ENCODE results near the gene TRIM56.
"Not testable (repeated sequence)": the region's sequence is repeated elsewhere in the genome, so short reads cannot be mapped to it uniquely, and the experiment has no call there.

Gene TRIM56

GRCh38 chr7:101113836-101114235 lies 28.6 kb downstream of the TRIM56 start:
- TF ChIP-seq POLR2A (IDR thresholded peaks at IDR 0.05; ENCODE audit: low read length) (no peak), GATA1 (IDR thresholded peaks at IDR 0.05; ENCODE audit: low read depth, low read length) (no peak)
- DNase-seq, result no peak

GRCh38 chr7:101114492-101114891 lies 29.2 kb downstream of the TRIM56 start:
- TF ChIP-seq GATA1 (IDR thresholded peaks at IDR 0.05; ENCODE audit: low read depth, low read length), result no peak
- no peak for TF ChIP-seq POLR2A (IDR thresholded peaks at IDR 0.05; ENCODE audit: low read length)
- no peak for DNase-seq

DNA sequence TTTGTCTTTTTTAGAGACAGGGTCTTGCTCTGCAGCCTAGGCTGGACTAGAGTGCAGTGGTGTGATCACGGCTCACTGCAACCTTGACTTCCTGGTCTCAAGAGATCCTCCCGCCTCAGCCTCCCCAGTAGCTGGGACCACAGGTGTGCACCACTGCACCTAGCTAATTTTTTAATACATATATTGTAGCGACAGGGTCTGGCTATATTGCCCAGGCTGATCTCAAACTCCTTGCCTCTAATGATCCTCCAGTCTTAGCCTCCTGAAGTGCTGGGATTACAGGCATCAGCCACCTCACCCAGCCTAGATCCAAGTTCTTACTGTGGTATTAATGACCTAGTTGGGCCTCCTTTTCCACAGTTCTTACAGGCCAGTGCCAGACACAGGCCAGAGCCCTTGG lies 29.9 kb downstream of the TRIM56 start:
- TF ChIP-seq GATA1 (IDR thresholded peaks at IDR 0.05; ENCODE audit: low read depth, low read length), result no peak
- TF ChIP-seq POLR2A (IDR thresholded peaks at IDR 0.05; ENCODE audit: low read length), result no peak
- no peak for DNase-seq

DNA sequence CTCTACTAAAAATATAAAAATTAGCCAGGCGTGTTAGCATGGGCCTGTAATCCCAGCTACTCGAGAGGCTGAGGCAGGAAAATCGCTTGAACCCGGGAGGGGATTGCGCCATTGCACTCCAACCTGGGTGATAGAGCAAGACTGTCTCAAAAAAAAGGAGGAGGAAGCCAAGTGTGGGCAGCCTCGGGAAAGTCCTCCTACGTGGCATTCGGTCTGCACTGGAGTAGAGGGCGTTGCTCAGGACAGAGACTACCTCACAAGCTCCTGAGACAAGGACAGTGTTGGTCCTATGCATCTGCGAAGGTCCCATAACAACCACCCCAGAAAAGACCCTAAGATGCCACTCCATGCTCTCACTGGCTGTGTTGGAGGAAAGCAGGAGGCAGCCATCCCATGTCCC lies 31.6 kb downstream of the TRIM56 start:
- TF ChIP-seq GATA1 (IDR thresholded peaks at IDR 0.05; ENCODE audit: low read depth, low read length) (no peak), POLR2A (IDR thresholded peaks at IDR 0.05; ENCODE audit: low read length) (no peak)
- no peak for DNase-seq

DNA sequence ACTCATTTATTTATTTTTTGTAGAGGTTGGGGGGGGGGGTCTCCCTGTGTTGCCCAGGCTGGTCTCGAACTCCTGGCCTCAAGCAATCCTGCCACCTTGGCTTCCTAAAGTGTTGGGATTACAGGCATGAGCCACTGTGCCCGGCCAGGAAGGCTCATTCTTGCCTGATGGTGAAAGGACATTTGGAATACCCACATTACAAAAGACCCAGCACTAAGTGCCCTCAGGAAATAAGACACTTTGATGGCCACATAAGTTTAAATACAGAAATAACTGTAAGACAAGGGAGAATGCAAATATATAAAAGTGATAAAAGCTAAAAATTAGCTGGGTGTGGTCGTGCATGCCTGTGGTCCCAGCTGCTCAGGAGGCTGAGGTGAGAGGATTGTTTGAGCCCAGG lies 33.6 kb downstream of the TRIM56 start:
- TF ChIP-seq POLR2A (IDR thresholded peaks at IDR 0.05; ENCODE audit: low read length) (no peak), GATA1 (IDR thresholded peaks at IDR 0.05; ENCODE audit: low read depth, low read length) (no peak)
- no peak for DNase-seq

DNA sequence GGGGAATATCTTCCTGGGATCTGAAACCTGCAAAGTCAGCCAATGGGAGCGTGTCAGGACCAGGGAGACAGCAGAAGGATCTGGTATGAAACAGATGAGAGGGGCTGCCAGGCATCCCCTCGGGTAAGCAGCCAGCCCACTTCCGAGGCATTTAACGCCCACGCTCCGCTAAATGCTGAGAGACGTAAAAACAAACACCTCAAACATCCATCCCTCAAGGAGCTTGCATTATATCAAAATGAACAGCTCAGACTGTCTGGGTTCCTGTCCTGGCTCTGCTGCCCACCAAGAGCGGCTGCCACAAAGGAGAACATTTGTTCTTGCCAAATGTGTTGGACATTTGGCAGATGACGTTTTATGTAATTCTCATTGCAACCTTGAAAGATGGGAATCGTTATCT lies 34.6 kb downstream of the TRIM56 start:
- TF ChIP-seq GATA1 (IDR thresholded peaks at IDR 0.05; ENCODE audit: low read depth, low read length) (no peak), POLR2A (IDR thresholded peaks at IDR 0.05; ENCODE audit: low read length) (no peak)
- no peak for DNase-seq

GRCh38 chr7:101120315-101120714 lies 35.0 kb downstream of the TRIM56 start:
- no peak for DNase-seq
- TF ChIP-seq GATA1 (IDR thresholded peaks at IDR 0.05; ENCODE audit: low read depth, low read length), result no peak
- no peak for TF ChIP-seq POLR2A (IDR thresholded peaks at IDR 0.05; ENCODE audit: low read length)

GRCh38 chr7:101121631-101121990 lies 36.3 kb downstream of the TRIM56 start:
- not testable (repeated sequence) for DNase-seq

GRCh38 chr7:101121991-101122932 lies 37.0 kb downstream of the TRIM56 start:
- no peak for TF ChIP-seq POLR2A (IDR thresholded peaks at IDR 0.05; ENCODE audit: low read length)
- no peak for TF ChIP-seq GATA1 (IDR thresholded peaks at IDR 0.05; ENCODE audit: low read depth, low read length)
- no peak for DNase-seq

DNA sequence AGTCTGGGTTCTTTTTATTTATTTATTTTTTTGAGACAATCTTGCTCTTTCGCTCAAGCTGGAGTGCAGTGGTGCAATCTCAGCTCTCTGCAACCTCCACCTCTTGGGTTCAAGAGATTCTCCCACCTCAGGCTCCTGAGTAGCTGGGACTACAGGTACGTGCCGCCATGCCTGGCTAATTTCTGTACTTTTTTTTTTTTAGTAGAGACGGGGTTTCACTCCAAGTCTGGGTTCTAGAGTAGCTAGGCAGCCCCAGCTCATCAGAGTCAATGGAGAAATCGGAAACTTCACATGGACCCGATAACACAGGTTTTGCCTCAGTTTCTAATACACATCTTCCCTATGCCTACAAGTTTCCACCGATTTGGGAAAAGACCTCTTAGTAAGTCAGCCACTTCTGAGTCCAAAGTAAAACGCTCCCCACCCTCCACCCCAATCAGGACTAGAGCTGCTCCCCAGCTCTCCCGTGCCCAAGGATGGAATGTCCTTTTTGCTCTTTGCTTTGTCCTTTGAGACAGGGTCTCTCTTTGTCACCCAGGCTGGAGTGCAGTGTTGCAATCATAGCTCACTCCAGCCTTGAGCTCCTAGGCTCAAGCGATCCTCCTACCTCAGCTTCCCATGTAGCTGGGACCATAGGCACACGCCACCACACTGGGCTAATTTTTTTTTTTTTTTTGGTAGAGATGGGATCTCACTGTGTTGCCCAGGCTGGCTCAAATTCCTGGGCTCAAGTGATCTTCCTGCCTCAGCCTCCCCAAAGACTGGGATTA lies 37.8 kb downstream of the TRIM56 start:
- no peak for DNase-seq
- TF ChIP-seq GATA1 (IDR thresholded peaks at IDR 0.05; ENCODE audit: low read depth, low read length) (no peak), POLR2A (IDR thresholded peaks at IDR 0.05; ENCODE audit: low read length) (no peak)

- TF ChIP-seq GATA1 (IDR thresholded peaks at IDR 0.05; ENCODE audit: low read depth, low read length) (no peak), POLR2A (IDR thresholded peaks at IDR 0.05; ENCODE audit: low read length) (no peak)
These were observed 38.4 kb downstream of the TRIM56 start for GRCh38 chr7:101123703-101124068.

DNA sequence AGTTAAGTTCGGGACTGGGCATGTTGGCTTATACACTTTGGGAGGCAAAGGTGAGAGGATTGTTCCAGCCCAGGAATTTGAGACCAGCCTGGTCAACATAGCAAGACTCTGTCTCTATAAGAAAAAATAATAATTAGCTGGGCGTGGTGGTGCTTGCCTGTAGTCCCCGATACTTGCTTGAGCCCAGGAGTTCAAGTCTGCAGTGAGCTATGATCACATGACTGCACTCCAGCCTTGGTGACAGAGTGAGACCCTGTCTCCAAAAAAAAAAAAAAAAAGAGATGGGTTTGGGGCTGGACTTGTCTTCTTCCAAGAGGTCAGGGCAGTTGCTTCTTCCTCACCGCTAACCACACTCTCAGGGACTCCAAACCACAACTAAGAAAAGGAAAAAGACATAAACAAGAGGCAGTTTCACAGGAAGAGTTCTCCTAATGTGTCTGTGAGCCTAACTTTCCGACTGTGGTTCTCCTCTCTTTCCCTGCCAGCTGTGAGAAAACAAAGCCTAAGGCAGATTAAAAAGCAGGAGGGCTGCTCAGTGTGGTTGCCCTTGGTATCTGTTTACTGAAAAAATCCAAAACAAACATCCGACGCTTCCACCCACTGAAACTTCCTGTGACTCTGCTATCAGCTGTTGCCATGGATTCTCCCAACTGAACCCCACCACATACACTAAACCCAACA lies 39.2 kb downstream of the TRIM56 start:
- DNase-seq, result no peak
- TF ChIP-seq POLR2A (IDR thresholded peaks at IDR 0.05; ENCODE audit: low read length), result peak; percentile 15
- no peak for TF ChIP-seq GATA1 (IDR thresholded peaks at IDR 0.05; ENCODE audit: low read depth, low read length)

More at GRCh38 chr7:101123703-101124068, 38.4 kb downstream of the TRIM56 start:
- no peak for DNase-seq

DNA sequence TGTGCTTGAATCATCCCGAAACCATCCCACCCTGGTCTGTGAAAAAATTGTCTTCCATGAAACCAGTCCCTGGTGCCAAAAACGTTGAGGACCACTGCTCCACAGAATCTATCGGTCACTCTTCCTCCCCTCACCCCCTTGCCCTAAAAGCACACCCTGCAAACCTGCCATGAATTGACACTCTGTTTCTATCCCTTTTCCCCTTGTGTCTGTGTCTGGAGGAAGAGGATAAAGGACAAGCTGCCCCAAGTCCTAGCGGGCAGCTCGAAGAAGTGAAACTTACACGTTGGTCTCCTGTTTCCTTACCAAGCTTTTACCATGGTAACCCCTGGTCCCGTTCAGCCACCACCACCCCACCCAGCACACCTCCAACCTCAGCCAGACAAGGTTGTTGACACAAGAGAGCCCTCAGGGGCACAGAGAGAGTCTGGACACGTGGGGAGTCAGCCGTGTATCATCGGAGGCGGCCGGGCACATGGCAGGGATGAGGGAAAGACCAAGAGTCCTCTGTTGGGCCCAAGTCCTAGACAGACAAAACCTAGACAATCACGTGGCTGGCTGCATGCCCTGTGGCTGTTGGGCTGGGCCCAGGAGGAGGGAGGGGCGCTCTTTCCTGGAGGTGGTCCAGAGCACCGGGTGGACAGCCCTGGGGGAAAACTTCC lies 40.8 kb downstream of the TRIM56 start:
- no peak for DNase-seq
- TF ChIP-seq GATA1 (IDR thresholded peaks at IDR 0.05; ENCODE audit: low read depth, low read length) (no peak), POLR2A (IDR thresholded peaks at IDR 0.05; ENCODE audit: low read length) (no peak)

Data from erythroblast (primary cell).